ENCODE data around the gene CDH1.
"Not testable (repeated sequence)": the region's sequence is repeated elsewhere in the genome, so short reads cannot be mapped to it uniquely, and the experiment has no call there.

CDH1 gene

DNA sequence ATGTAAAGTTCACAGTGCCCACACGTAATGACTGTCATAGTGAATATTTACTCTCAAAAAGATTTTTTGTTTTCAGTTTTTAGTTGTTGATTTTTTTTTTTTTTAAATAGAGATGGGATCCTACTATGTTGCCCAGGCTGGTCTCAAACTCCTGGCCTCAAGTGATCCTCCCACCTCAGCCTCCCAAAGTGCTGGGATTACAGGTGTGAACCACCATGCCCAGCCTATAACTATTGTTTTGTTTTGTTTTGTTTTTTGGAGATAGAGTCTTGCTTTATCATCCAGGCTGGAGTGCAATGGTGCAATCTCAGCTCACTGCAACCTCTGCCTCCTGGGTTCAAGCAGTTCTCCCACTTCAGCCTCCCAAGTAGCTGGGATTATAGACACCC is 50.3 kb downstream of the CDH1 start:
- DNase-seq: not testable (repeated sequence)

GRCh38 chr16:68790130-68790761 is 53.2 kb downstream of the CDH1 start:
- DNase-seq: no peak

DNA sequence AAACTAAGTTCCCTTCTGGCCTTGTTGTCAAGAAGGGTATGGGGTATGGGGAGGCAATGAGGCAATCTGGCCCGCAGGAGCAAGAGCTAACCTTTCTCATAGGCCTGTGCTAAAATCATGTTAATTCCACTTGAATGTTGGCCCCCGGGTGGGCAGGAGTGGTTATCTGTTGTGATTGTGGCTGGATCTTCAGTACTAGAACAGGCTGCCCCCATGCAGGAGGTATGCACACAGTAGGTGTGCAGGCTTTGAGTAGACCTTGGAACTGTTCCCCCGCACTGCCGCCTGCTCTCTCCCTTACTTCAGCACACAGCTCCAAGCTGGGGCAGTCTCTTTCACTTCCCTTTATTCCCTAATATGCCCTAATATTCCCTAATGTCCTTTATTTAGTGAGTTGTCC is 53.9 kb downstream of the CDH1 start:
- no peak for DNase-seq

GRCh38 chr16:68792465-68793324 is 55.6 kb downstream of the CDH1 start:
- no peak for DNase-seq

GRCh38 chr16:68793401-68793857 is 56.3 kb downstream of the CDH1 start:
- no peak for DNase-seq

GRCh38 chr16:68798398-68798797 is 61.3 kb downstream of the CDH1 start:
- DNase-seq: no peak

DNA sequence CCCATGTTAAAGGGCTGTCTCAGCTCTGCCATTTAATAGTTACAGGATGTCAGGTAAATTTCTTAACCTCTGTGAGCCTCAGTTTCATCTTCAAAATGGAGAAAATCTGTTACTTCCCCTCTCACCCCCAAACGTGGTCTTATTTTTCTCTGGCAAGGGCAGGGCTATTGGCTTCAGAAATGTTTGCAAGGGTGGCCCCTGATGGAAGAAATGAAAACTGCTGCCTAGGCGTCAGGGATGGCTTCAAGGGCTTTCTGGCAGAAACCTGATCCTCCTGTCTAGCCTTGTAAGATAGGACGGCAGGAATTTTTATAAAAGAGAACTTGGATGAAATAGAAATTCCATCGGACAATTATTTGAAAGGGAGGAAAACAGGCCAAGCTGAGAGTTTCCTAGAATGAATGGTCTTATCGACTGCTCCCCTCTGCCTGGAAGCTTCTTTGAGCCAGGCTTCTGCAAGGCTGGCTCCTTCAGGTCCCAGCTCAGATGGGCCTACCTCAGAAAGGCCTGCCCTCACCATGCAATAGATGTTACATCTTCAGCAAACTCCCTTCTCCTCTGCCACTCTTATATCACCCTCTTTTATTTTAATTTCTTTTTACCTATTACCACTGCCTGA is 63.3 kb downstream of the CDH1 start:
- DNase-seq: peak in 33 of 51 donors; percentile 2 to 81 (median 24)

DNA sequence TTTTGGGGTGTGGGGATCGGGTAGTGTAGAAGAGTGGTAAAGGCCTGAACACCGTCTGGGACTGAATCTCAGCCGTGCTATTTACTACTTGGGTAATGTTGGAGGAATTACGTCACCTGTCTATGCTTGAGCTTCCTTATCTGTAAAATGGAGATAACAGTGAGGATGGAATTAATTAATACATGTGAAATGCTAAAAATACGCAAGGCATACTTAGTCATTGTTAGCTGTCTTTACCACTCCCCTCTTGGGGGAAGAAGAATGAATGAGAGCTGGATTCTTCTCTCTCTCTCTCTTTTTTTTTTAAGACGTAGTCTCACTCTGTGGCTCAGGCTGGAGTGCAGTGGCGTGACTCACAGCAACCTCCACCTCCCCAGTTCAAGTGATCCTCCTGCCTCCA is 65.1 kb downstream of the CDH1 start:
- no peak for DNase-seq

GRCh38 chr16:68806422-68806821 is 69.3 kb downstream of the CDH1 start:
- no peak for DNase-seq

GRCh38 chr16:68806981-68807380 is 69.9 kb downstream of the CDH1 start:
- DNase-seq: no peak

GRCh38 chr16:68814516-68814915 is 77.4 kb downstream of the CDH1 start:
- DNase-seq: no peak

GRCh38 chr16:68823401-68824135 is 86.5 kb downstream of the CDH1 start:
- no peak for DNase-seq

- DNase-seq: no peak
Measured at GRCh38 chr16:68825427-68825826, 88.3 kb downstream of the CDH1 start.

- no peak for DNase-seq
Measured at GRCh38 chr16:68826652-68827051, 89.6 kb downstream of the CDH1 start.

GRCh38 chr16:68833251-68833650 is 96.2 kb downstream of the CDH1 start:
- no peak for DNase-seq

- DNase-seq: no peak
Measured at GRCh38 chr16:68834550-68834949, 97.5 kb downstream of the CDH1 start.

DNA sequence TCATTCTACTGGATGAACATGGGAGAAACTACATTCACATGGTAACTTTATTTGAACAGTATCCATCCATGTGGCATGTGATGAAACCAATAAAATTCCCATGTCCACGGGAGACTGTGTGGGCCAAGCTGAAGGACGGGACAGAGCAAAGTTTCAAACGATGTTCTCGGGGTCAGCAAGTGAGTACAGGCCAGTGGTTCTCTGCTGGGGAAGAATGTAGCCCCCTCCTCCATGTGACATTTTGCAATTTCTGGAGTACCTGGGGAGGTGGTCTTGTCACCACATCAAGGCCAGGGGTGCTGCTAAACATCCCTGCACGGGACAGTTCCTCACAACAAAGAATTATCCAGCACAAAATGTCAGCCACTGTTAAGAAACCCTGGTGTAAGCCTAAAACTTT is 98.9 kb downstream of the CDH1 start:
- DNase-seq: no peak

DNA sequence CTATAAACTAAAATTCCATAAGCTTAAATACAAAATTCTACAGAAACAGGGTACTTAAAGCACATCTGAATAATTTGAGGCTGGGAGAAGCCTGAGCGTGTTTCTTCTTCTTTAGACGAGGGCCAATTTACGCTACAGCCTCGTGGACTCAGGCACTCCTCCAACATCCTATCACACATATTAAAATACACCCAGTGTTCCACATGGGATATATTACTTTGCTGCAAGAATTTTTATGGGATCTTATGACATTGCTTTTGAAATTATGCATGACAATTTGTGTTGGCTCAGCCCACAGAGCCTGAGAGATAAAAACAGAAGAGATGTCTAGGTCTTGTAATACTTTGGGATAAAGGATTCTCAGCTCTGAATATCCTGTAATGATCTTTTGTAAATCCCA is 102.7 kb downstream of the CDH1 start:
- no peak for DNase-seq

GRCh38 chr16:68842964-68843481 is 105.9 kb downstream of the CDH1 start:
- DNase-seq: peak in 1 of 51 donors; percentile 8

DNA sequence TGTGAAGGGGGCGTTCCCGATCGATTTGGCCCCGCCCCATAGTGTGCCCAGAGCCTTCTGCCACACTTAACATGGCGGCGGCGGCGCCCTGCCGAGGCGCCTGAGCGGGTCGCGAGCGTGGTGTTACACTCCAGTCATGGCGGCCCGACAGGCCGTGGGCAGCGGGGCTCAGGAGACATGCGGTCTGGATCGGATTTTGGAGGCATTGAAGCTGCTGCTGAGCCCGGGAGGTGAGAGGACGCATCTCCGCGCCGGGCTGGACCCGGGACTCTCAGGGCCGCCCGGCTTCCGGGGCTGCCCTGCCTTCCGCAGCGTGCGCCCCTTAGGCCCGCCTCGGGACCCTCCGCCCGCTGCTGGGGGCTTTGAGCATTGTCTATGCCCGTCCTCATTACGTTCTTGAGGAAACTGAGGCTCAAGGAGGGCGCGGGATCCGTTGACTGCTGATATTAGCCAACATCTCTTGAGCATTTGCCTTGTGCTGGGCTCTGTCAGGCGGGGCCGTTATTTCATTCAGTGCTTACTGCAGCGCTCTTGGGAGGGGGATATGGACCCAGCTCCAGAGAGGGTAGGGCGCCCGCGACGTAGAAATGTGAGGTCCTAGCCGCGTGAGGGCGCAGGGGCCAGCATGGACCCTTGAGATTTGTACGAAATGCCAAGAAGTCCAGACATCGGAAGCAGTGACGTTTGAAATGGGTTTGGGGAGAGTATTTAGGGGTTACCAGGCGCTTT is 106.6 kb downstream of the CDH1 start, which contains the start of gene TANGO6:
Gene TANGO6, plus strand, starts transcription at position 50 of the 729 bp plus-strand sequence. Its CDS starts 87 bp downstream, at position 137.
- DNase-seq: peak; percentile 30 to 89 (median 70)

- peak in 5 of 51 donors; percentile 14 to 42 (median 31) for DNase-seq
Measured at GRCh38 chr16:68844211-68844564, 107.1 kb downstream of the CDH1 start.

Measured in hypothalamus (tissue), 51 donors.